ENCODE data around the gene XXYLT1.

The XXYLT1 gene

DNA sequence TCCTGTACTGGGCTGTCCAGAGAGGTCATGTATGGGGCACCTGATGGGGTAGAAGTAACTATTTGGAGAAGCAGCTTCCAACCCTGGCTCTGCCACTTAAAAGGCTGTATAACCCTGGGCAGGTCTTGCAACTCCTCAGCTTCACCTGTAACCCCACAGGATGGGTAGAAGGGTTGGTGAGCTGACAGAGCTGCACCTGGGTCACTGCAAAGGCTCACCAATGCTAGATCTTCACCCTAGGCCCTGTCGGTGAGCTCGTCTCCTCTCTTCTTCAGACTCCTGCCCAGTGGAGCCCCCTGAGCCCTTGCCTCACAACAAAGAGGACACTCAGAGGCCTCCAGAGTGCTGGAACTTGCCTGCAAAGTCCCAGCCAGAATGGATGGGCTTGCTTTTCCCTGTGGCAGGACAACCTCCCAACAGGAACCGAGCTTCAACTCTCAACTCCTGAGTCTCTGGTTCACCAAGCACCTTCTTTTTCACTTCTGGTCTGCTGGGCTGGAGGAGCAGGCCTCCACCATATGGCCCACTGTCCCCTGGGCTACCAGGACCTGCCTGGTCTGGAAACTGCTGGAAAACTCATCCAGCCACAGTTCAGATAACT is 45.9 kb downstream of the XXYLT1 start:
- no peak for DNase-seq (ENCODE audit: extremely low spot score)
- ChIA-PET POLR2A (no interaction called here), CTCF (no interaction called here)
- TF ChIP-seq L3MBTL2 (conservative IDR thresholded peaks at IDR 0.05): no peak
- TF ChIP-seq, protein P1, sequence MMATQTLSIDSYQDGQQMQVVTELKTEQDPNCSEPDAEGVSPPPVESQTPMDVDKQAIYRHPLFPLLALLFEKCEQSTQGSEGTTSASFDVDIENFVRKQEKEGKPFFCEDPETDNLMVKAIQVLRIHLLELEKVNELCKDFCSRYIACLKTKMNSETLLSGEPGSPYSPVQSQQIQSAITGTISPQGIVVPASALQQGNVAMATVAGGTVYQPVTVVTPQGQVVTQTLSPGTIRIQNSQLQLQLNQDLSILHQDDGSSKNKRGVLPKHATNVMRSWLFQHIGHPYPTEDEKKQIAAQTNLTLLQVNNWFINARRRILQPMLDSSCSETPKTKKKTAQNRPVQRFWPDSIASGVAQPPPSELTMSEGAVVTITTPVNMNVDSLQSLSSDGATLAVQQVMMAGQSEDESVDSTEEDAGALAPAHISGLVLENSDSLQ (IDR thresholded peaks at IDR 0.05): no peak
- TF ChIP-seq LEF1 (IDR thresholded peaks at IDR 0.05; ENCODE audit: borderline replicate concordance): no peak
- TF ChIP-seq HDGF (IDR thresholded peaks at IDR 0.05; ENCODE audit: borderline replicate concordance): no peak
- TF ChIP-seq CTBP1 (IDR thresholded peaks at IDR 0.05; ENCODE audit: borderline replicate concordance): no peak
- no peak for TF ChIP-seq ZNF384 (IDR thresholded peaks at IDR 0.05)
- no peak for TF ChIP-seq NFRKB (IDR thresholded peaks at IDR 0.05)
- TF ChIP-seq TARDBP (IDR thresholded peaks at IDR 0.05): no peak
- TF ChIP-seq FOXA1 (IDR thresholded peaks at IDR 0.05): no peak

DNA sequence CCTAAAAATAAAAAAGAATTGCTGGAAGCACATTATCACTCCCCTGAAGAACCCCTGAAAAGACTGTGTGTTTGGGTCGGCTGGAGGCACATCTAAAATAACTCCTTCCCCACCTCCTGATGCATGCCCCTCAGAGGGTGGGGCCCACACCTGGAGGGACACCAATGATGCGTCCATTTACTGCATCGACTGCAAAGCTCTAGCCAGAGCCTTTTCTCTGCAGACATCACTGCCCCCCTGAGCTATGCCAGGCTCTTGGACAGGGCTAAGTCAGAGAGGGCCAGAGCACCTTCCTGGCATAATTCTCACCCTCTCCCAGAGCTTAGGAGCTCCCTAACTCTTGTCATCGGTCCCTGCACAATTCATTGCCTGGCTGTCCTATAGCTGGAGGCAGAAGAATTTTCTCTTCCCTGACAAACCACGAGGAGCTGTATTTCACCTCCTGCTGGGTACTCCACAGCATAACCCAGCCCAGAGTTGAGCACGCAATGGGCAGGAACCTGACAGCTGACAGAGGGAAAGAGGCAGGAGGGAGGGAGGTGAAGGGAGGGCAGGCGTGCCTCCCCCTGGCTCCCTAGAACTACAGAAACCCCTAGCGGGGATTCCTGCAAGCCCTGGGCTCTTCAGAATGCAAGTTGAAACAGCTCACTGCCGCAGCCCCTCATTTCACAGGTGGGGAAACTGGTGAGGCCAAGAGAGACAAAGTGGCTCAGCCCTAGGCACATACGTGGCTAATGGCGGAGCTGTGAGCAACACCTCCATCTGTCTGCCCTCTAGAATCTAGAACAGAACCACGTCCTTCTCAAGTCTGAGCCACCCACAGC is 46.6 kb downstream of the XXYLT1 start:
- CTCF ChIA-PET: no interaction called here
- no peak for DNase-seq (ENCODE audit: extremely low spot score)
- POLR2A ChIA-PET: no interaction called here
- TF ChIP-seq TARDBP (IDR thresholded peaks at IDR 0.05) (no peak), BHLHE40 (IDR thresholded peaks at IDR 0.05; ENCODE audit: borderline replicate concordance) (no peak), ZNF384 (IDR thresholded peaks at IDR 0.05) (no peak), CTBP1 (IDR thresholded peaks at IDR 0.05; ENCODE audit: borderline replicate concordance) (no peak), ELF4 (IDR thresholded peaks at IDR 0.05) (no peak), L3MBTL2 (conservative IDR thresholded peaks at IDR 0.05) (no peak), ARNT (IDR thresholded peaks at IDR 0.05) (no peak), FOXM1 (IDR thresholded peaks at IDR 0.05; ENCODE audit: borderline replicate concordance) (no peak), FOXK2 (IDR thresholded peaks at IDR 0.05) (no peak), FOXA1 (IDR thresholded peaks at IDR 0.05) (no peak), NFRKB (IDR thresholded peaks at IDR 0.05) (no peak), LEF1 (IDR thresholded peaks at IDR 0.05; ENCODE audit: borderline replicate concordance) (no peak), HDGF (IDR thresholded peaks at IDR 0.05; ENCODE audit: borderline replicate concordance) (no peak), SP1 (IDR thresholded peaks at IDR 0.05) (no peak), SUZ12 (IDR thresholded peaks at IDR 0.05) (no peak)
- TF ChIP-seq, protein P1 (IDR thresholded peaks at IDR 0.05): no peak

DNA sequence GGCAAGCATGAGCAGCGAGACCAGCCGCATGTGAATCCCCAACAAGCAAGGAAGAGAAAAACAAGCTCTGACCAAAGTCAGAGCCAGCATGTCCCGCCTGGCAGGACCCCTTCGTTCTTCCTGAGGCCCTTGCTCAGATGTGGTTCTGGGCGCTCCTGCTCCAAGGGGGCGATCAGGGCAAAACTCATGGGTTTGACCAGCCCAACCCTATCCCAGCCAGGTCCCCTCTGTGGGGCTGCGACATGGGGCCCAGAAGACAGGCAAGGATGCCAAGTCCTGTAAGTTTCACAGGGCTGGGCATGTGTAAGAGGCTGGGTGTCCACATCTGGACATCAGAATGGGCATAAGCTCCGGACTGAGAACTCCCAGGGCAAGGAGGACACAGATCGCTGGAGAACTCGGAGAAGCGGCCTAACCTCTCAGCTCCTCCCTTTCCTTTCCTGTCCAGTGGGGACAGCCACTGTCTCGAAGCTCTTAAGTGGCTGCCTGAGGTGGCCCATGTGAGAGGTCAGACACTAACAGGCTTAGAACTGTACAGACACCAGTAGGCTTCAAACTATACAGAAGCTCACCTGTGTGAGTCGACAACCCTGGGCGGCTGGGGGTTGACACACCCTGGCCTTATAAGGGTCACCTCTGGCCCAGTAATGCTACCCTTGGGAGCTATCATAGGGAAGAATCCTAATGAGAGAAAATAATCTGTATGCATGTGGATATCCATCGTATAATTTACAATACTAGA is 48.9 kb downstream of the XXYLT1 start:
- DNase-seq (ENCODE audit: extremely low spot score): no peak
- ChIA-PET POLR2A (no interaction called here), CTCF (no interaction called here)
- TF ChIP-seq FOXK2 (IDR thresholded peaks at IDR 0.05): no peak
- TF ChIP-seq BHLHE40 (IDR thresholded peaks at IDR 0.05; ENCODE audit: borderline replicate concordance): no peak
- no peak for TF ChIP-seq LEF1 (IDR thresholded peaks at IDR 0.05; ENCODE audit: borderline replicate concordance)
- TF ChIP-seq NFRKB (IDR thresholded peaks at IDR 0.05): no peak
- TF ChIP-seq TARDBP (IDR thresholded peaks at IDR 0.05): no peak
- TF ChIP-seq SUZ12 (IDR thresholded peaks at IDR 0.05): no peak
- TF ChIP-seq HDGF (IDR thresholded peaks at IDR 0.05; ENCODE audit: borderline replicate concordance): no peak
- no peak for TF ChIP-seq L3MBTL2 (conservative IDR thresholded peaks at IDR 0.05)
- TF ChIP-seq, protein P1 (IDR thresholded peaks at IDR 0.05): no peak
- TF ChIP-seq ELF4 (IDR thresholded peaks at IDR 0.05): no peak
- TF ChIP-seq CTBP1 (IDR thresholded peaks at IDR 0.05; ENCODE audit: borderline replicate concordance): no peak
- no peak for TF ChIP-seq SP1 (IDR thresholded peaks at IDR 0.05)
- TF ChIP-seq FOXA1 (IDR thresholded peaks at IDR 0.05): no peak
- no peak for TF ChIP-seq ARNT (IDR thresholded peaks at IDR 0.05)

DNA sequence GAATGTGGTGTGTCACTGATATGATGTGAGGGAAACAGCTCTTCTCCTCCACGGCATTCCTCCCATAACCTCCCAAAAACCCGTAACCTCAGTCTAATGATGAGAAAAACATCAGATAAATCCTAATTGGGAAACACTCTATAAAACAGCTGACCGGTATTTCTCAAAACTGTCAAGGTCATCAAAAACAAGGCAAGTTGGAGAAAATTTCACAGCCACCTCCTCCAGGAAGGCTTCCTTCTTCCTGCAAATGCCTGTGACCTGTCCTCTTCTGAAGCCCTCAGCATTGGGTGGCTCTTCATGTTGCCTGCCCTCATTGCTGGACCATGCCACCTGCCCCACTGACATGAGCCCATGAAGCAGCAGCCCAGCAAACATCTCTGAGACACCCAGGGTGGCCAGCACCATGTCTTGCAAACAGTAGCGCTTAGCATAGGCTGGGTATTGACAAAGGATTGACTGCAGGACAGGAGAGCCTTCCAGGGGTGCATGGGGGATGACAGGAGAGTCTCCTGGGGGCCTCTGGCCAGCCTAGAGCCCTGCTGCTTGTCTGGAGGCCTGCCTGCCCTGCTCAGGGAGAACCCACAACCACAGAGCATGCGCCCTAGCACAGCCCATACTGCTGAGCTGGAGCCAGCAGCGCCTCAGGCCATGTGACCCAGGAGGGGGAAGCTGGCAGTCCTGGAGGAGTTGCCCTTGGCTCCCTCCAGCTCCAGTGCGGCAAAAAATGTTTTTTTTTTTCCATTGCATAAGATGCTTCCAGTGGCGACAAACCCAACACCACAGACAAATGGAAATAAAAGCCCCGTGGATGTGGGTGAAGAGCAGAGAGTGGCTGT is 49.7 kb downstream of the XXYLT1 start:
- POLR2A ChIA-PET: no interaction called here
- no peak for DNase-seq (ENCODE audit: extremely low spot score)
- CTCF ChIA-PET: no interaction called here
- TF ChIP-seq HDGF (IDR thresholded peaks at IDR 0.05; ENCODE audit: borderline replicate concordance) (no peak), FOXK2 (IDR thresholded peaks at IDR 0.05) (no peak), L3MBTL2 (conservative IDR thresholded peaks at IDR 0.05) (no peak), ARNT (IDR thresholded peaks at IDR 0.05) (no peak), CTBP1 (IDR thresholded peaks at IDR 0.05; ENCODE audit: borderline replicate concordance) (no peak), FOXM1 (IDR thresholded peaks at IDR 0.05; ENCODE audit: borderline replicate concordance) (no peak)

Data from HEK293T (cell line).